ENCODE results near the gene DPP9.

DNA sequence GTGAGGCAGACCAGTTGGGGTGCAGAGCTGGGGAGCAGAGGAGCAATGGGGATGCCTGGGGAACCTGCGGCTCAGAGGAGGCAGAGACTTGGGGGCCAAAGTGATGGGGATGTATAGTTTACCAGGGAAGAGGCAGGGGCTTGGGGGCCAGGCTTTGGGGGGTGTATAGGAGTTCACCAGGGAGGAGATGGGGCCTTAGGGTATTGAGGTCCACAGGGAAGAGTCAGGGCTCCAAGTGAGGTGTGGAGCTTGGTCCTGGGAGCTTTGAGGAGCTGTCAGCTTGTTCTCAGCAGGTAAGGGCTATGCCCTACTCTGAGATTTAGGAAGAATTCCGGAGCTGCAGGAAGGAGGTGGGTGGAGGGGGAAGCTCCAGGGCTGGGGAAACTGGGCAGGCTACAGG is 73.5 kb downstream of the DPP9 start:
- TF ChIP-seq, protein P1, sequence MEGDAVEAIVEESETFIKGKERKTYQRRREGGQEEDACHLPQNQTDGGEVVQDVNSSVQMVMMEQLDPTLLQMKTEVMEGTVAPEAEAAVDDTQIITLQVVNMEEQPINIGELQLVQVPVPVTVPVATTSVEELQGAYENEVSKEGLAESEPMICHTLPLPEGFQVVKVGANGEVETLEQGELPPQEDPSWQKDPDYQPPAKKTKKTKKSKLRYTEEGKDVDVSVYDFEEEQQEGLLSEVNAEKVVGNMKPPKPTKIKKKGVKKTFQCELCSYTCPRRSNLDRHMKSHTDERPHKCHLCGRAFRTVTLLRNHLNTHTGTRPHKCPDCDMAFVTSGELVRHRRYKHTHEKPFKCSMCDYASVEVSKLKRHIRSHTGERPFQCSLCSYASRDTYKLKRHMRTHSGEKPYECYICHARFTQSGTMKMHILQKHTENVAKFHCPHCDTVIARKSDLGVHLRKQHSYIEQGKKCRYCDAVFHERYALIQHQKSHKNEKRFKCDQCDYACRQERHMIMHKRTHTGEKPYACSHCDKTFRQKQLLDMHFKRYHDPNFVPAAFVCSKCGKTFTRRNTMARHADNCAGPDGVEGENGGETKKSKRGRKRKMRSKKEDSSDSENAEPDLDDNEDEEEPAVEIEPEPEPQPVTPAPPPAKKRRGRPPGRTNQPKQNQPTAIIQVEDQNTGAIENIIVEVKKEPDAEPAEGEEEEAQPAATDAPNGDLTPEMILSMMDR (CRISPR knock-in tag; IDR thresholded peaks at IDR 0.05), result no peak
- no peak for TF ChIP-seq ARID2 (CRISPR knock-in tag; IDR thresholded peaks at IDR 0.05; ENCODE audit: borderline replicate concordance)
- no peak for TF ChIP-seq ZBTB38 (CRISPR knock-in tag; IDR thresholded peaks at IDR 0.05)
- TF ChIP-seq ZNF720 (CRISPR knock-in tag; IDR thresholded peaks at IDR 0.05), result no peak
- TF ChIP-seq KLF13 (CRISPR knock-in tag; IDR thresholded peaks at IDR 0.05), result no peak
- TF ChIP-seq EP300 (IDR thresholded peaks at IDR 0.05; ENCODE audit: low read depth in 2 of 2, low read length in 2 of 2), result no peak
- TF ChIP-seq EP300 (CRISPR knock-in tag; IDR thresholded peaks at IDR 0.05; ENCODE audit: borderline replicate concordance), result no peak
- TF ChIP-seq EZH2 (conservative IDR thresholded peaks at IDR 0.05; ENCODE audit: low read depth, low read length), result no peak
- no peak for TF ChIP-seq JARID2 (CRISPR knock-in tag; IDR thresholded peaks at IDR 0.05; ENCODE audit: insufficient replicate concordance)
- TF ChIP-seq ZNF335 (CRISPR knock-in tag; IDR thresholded peaks at IDR 0.05), result no peak
